ENCODE results near the gene IL1RAPL1. TPM values are rescaled to one million over a fixed set of nuclear protein-coding genes. Genes with fewer than 3 reads are reported as not detected.

IL1RAPL1 gene
- total and polyA plus RNA-seq, 9 of the 15 experiments (the other 6 are each of a cell fraction or from before 2014, with no cell fraction given), result 0.04 to 0.07 (median 0.04) TPM; not detected in 6

DNA sequence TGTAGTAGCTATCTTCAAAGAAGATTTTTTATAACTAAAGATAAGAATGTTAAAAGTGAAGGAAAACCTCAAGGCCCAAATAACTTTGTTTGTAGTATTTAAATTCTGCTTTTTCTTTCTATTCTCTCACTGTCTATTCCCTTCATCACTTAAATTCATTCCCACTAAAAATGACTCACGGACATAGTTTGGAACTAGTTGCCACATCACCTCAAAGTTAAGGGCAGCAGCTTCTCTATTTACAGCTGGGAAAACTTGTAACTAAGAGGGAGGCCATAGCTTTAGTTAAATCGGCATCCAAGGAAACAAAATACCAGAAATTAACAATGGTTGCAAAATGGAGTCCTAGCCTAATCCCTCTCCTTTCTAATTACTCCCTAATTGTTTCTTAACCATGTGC, 1302.8 kb downstream of the IL1RAPL1 start:
- Histone ChIP-seq H2AFZ (ENCODE audit: low read depth, low read length) (no peak overlapping the region), H3K9me3 (replicated peaks; ENCODE audit: control insufficient read depth, insufficient read depth, low read depth, low read length) (no peaks in the 10 kb centered on the region), H3K4me2 (ENCODE audit: insufficient read depth, low read length) (no peak overlapping the region), H3K27ac (ENCODE audit: extremely low read depth, low read depth, low read length) (no peak overlapping the region), H3K36me3 (ENCODE audit: control insufficient read depth, insufficient read depth, low read length) (no peaks in the 10 kb centered on the region), H3K9ac (ENCODE audit: insufficient read depth in 1 of 2, low read depth in 2 of 2, low read length in 2 of 2) (no peak overlapping the region), H4K20me1 (replicated peaks; ENCODE audit: control insufficient read depth, insufficient read depth, low read length) (no peaks in the 10 kb centered on the region), H3K4me3 (no peak overlapping the region), H3K79me2 (ENCODE audit: control insufficient read depth, insufficient read depth, low read length) (no peaks in the 10 kb centered on the region), H3K27me3 (ENCODE audit: control insufficient read depth in 2 of 2, insufficient read depth in 2 of 2, low read length in 2 of 2) (no peaks in the 10 kb centered on the region), H3K4me1 (replicated peaks in 1 of 2; ENCODE audit: control insufficient read depth in 2 of 2, insufficient read depth in 2 of 2, low read length in 2 of 2) (no peaks in the 10 kb centered on the region), H3K9me1 (ENCODE audit: control insufficient read depth, insufficient read depth, low read length) (no peaks in the 10 kb centered on the region)
- BruUV-seq (replicated peaks), result no TSS peak
- TF ChIP-seq TEAD1 (CRISPR knock-in tag; IDR thresholded peaks at IDR 0.05), result no peak
- TF ChIP-seq RFX5 (IDR thresholded peaks at IDR 0.05; ENCODE audit: low read depth, low read length), result no peak
- TF ChIP-seq ZEB2 (IDR thresholded peaks at IDR 0.05), result no peak
- TF ChIP-seq ZNF282 (CRISPR knock-in tag; IDR thresholded peaks at IDR 0.05), result no peak
- no peak for TF ChIP-seq SMAD1 (IDR thresholded peaks at IDR 0.05; ENCODE audit: low read depth, low read length, partially characterized antibody)
- TF ChIP-seq CHD2 (IDR thresholded peaks at IDR 0.05; ENCODE audit: low read depth, low read length), result no peak
- TF ChIP-seq SUPT5H (IDR thresholded peaks at IDR 0.05), result no peak
- TF ChIP-seq ATF4 (CRISPR knock-in tag; IDR thresholded peaks at IDR 0.05), result no peak
- TF ChIP-seq TRIM28 (IDR thresholded peaks at IDR 0.05), result no peak
- 0% methylated on average over 2 of the region's 2 CpGs for WGBS (ENCODE audit: insufficient coverage, low coverage, missing lambda C conversion rate)
- FAIRE-seq (no peak), DNase-seq (ENCODE audit: extremely low read depth in 1 of 4, low spot score in 3 of 4) (no peak), ATAC-seq (no peak)
- ChIA-PET POLR2A (no interaction called here), CTCF (ENCODE audit: low intra/inter-chr PET ratio) (no interaction called here)
- intact Hi-C loops (cut with micrococcal nuclease), result no loop called here
- in situ Hi-C loops (cut with MboI), result no loop called here

All from K562 (cell line).